Fibroblast of skin of left quadriceps (primary cell): ENCODE data around the gene ABCC2.
"Not testable (repeated sequence)": the region's sequence is repeated elsewhere in the genome, so short reads cannot be mapped to it uniquely, and the experiment has no call there.

ENCODE experiments used
- DNase-seq, 2 experiments: peaks; one replicate each; pipeline ENCODE4 v3.0.0-alpha.2; 2013; ENCODE audit warnings: low read depth in 2 of 2

ABCC2 gene

GRCh38 chr10:99852481-99853213, 70.2 kb downstream of the ABCC2 start:
- no peak for DNase-seq

GRCh38 chr10:99853655-99854054, 71.2 kb downstream of the ABCC2 start:
- DNase-seq = no peak

DNA sequence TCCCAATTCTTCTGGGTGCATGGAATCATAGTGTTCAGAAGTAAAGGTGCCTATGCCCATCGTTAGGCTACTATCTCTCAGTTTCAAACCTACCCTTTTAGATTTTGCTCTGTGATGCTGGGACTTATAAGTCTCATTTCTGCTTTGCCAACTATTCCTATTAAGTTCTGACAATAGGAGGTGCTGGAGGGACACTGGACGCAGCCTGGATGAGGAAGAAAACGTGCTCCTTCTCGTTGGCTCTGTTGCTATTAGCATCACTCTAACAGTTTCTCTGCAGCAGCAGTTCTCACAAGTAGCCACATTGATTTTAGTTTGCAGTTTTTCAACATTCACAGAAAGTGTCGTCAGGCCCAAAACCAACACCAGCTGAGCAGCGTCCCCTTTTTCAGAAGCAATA, 72.4 kb downstream of the ABCC2 start:
- DNase-seq = peak; percentile 51 to 53

DNA sequence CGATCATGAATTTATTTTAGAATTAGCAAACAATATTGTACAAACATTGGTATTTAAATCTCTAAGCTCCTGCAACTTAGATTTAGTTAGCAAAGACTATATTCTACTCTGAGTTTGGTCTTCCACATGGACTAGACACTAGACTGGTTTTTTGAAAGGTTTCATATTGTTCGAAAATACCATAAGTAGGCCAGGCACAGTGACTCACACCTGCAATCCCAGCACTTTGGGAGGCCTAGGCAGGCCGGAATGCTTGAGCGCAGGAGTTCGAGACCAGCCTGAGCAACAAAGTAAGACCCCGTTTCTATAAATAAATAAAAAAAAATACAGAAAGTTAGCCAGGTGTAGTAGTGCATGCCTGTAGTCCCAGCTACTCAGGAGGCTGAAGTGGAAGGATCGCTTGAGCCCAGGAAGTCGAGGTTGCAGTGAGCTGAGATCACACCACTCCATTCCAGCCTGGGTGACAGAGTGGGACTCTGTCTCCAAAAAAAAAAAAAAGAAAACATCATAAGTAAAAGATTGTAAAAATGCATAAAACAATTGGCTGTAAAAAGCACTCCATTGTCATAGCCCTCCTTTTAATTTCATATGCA, 73.1 kb downstream of the ABCC2 start:
- DNase-seq = no peak

DNA sequence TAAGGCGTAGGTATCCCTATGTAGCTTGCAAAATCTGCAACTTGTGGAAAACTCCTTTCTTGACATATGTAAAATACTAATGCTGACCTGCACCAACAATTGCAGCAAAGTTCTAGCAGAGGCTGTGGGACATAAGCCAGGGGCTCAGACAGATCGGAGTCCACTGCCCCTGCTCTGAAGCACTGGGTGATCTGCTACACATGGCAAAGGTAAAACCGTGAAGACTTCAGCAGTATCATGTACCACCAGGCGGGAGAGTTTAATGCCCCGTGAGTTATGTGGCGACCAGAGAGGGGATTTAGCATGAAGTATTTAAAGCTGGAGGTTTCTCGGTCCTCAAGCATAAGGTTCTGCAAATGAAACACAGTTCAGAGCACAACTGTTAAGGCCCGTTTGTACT, 76.4 kb downstream of the ABCC2 start:
- no peak for DNase-seq

- no peak for DNase-seq
These were observed 77.1 kb downstream of the ABCC2 start for GRCh38 chr10:99859585-99859984.

DNA sequence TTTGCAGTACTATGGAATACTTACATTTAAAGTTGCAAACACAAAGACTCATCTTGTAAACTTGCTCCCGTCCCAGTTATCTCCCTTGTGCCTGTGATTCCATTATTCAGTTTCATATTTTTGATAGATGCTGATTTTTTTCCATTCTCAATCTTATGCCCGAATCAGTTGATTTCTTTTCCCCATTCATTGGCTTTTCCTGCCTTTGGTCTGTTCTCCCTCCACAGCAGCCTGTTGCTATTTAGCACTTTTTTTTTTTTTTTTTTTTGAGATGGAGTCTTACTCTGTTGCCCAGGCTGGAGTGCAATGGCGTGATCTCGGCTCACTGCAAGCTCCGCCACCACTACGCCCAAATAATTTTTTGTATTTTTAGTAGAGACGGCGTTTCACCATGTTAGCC, 78.0 kb downstream of the ABCC2 start:
- no peak for DNase-seq

GRCh38 chr10:99863535-99864240, 81.2 kb downstream of the ABCC2 start:
- peak; percentile 83 for DNase-seq

DNA sequence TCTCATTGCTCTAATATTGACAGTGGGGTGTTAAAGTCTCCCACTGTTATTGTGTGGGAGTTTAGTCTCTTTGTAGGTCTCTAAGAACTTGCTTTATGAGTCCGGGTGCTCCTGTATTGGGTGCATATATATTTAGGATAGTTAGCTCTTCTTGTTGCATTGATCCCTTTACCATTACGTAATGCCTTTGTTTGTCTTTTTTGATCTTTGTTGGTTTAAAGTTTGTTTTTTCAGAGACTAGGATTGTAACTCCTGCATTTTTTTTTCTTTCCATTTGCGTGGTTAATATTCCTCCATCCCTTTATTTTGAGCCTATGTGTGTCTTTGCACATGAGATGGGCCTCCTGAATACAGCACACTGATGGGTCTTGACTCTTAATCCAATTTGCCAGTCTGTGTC, 84.8 kb downstream of the ABCC2 start:
- DNase-seq = not testable (repeated sequence)

DNA sequence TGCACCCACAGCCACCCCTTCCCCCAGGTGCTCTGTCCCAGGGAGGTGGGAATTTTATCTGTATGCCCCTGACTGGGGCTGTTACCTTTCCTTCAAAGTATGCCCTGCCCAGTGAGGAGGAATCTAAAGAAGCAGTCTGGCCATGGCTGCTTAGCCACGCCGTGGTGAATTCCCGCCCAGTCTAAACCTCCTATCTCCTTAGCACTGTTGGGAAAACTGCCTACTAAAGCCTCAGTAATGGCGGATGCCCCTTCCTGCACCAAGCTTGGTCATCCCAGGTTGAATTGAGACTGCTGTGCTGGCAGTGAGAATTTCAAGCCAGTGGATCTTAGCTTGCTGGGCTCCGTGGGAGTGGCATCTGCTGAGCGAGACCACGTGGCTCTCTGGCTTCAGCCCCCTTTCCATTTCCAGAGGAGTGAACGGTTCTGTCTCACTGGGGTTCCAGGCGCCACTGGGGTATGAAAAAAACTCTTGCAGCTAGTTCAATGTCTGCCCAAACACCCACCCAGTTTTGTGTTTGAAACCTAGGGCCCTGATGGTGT, 87.2 kb downstream of the ABCC2 start:
- no peak for DNase-seq

- no peak for DNase-seq
These were observed 87.8 kb downstream of the ABCC2 start for GRCh38 chr10:99870123-99870730.

GRCh38 chr10:99872367-99873162, 90.1 kb downstream of the ABCC2 start:
- DNase-seq = no peak

DNA sequence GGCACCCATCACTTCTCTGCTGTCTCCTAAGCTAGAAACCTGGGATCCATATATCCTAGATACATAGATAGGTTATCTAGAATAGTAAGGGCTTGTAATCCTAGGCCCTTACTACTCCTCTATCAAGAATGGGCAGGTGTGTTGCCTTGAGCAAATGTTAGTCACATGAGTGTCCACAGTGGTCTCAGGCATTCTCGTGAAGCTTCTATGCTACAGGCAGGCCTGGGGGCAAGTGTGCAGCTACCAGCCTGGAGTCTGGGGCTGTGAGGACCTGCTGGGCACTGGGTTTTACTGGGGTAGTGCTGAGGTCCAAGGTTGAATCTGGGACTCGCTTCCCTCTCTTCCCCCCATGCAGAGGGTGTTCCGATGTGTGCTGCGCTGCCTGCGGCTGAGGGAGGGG, 91.4 kb downstream of the ABCC2 start:
- no peak for DNase-seq

DNA sequence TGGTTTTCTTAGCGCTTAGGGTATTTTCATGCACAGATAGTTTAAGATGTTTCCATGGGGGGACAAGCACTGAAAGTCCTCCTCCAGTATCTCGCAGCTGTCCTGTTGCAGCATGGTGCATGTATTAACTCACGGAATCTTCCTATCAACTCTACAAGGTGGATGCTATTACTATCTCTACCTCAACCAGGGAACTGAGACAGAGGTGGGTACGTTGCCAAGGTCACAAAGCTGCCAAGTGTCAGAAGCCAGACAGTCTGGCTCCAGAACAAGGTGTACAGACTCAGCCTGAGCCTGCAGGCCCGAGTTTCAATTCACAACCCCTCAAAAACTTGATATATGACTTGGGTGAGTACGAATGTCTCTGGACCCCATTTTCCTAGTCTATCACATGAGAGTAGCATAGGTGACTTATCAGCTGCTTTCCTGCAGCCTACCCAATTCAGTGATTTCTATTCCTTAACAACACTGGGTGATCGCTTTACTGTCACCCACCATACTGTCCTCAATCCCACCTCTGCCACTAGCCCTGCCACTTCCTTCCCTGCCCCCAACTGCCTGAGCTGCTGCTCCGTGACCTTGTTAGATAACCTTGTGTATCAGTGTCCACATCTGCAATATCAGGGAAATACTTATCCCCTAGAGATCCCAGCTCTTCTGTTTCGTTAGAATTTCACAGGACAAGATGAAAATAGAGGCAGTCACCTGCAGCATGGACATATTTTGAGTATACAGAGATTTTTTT, 92.1 kb downstream of the ABCC2 start:
- no peak for DNase-seq

DNA sequence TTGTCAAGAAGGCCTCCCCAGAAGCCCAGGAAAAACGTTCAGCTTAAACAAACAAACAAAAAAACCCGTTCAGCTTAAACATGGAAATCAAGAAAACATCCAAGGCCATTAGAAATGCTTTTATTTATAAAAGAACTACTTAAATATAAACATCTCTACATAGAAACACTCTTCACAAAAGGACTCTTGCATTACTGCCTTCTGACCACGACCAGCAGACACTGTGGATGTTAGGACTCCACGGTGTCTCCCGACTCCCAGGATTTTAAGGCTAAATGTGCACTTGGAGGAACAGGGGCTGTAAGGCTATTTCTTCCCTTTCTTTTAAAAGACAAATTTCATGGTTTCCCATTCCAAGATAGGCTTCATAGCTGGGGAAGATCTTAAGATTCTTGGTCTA, 93.0 kb downstream of the ABCC2 start:
- DNase-seq = no peak

- no peak for DNase-seq
These were observed 97.8 kb downstream of the ABCC2 start for GRCh38 chr10:99880080-99880835.

- no peak for DNase-seq
These were observed 98.9 kb downstream of the ABCC2 start for GRCh38 chr10:99881371-99881770.

DNA sequence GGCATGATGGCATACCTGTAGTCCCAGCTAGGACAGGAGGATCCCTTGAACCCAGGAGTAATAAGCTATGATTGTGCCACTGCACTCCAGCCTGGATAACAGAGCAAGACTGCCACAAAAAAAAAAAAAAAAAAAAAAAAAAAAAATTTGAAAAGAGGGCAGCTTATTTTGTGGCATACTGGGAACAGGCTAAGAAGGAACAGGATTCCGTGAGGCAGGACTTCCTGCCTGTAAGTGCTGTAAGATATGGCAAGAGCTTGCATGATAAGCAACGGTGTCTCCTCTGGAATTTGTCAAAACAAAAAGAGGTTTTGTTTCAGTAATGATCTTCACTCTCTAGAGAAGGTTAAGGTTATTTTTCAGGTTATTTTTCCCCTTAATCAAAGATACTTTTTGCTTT, 101.1 kb downstream of the ABCC2 start:
- no peak for DNase-seq

DNA sequence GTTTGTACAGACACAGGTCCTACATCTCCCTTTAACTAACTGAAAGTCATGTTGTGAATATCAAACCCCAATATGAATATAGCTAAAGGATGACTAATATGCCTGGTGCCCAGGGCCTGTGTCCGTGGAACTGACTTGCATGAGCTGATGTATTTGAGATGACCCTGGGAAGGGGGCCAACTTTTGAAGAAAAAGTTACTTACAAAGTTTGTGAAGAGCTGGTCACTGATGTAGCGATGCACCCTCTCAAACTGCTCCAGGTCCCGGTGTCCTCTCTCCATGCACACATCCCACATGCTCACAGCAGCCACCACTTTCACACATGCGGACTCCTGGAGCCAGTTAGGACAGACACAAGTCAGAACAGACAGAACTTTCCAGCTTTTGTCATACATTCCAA, 106.2 kb downstream of the ABCC2 start:
- DNase-seq = no peak

- DNase-seq = no peak
These were observed 112.2 kb downstream of the ABCC2 start for GRCh38 chr10:99894613-99895012.
